Astrocyte (in vitro differentiated cells and primary cell): Measurements from ENCODE around the gene CDKN1A.

Experiments used
- EZH2 ChIP-seq: IDR thresholded peaks from 2 replicates; pipeline ENCODE4 v1.6.1; 2012; ENCODE audit warnings: mild to moderate bottlenecking, low read length, inconsistent platforms; ENCODE audit not compliant: insufficient read depth
- TF ChIP-seq, protein P1 (sequence below): IDR thresholded peaks from 2 replicates; pipeline ENCODE4 v1.5.1; 2011; ENCODE audit warnings: low read depth, mild to moderate bottlenecking, inconsistent platforms, low read length, moderate library complexity; ENCODE audit not compliant: insufficient read depth

GRCh38 chr6:36676141-36677058 is 2.1 kb upstream of the CDKN1A start:
- TF ChIP-seq, protein P1, sequence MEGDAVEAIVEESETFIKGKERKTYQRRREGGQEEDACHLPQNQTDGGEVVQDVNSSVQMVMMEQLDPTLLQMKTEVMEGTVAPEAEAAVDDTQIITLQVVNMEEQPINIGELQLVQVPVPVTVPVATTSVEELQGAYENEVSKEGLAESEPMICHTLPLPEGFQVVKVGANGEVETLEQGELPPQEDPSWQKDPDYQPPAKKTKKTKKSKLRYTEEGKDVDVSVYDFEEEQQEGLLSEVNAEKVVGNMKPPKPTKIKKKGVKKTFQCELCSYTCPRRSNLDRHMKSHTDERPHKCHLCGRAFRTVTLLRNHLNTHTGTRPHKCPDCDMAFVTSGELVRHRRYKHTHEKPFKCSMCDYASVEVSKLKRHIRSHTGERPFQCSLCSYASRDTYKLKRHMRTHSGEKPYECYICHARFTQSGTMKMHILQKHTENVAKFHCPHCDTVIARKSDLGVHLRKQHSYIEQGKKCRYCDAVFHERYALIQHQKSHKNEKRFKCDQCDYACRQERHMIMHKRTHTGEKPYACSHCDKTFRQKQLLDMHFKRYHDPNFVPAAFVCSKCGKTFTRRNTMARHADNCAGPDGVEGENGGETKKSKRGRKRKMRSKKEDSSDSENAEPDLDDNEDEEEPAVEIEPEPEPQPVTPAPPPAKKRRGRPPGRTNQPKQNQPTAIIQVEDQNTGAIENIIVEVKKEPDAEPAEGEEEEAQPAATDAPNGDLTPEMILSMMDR: no peak
- TF ChIP-seq EZH2: no peak
